ENCODE results near the gene NOTUM.

NOTUM gene

DNA sequence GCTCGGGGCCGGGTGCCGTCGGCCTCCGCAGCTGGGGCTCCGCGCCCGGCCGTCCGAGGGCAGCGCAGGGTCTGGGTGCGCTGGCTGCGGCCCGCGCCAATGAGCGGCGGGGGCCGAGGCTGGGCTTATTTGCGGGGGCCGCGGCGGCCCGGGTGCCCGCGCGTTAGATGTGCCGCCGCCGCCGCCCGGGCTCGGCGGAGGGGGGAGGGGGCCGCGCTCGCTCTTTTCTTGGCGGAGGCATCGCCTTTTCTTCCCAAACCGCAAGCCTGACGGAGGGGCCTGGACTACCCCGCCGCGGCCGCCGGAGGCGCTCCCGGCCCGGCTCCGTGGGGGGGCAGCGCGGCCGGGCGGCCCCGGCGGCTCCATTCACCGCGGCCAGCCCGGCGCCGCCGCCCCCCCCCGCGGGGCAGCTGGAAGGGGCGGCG is at the start of gene NOTUM:
TSS of gene NOTUM (minus strand) at position 101 of the 425 bp plus-strand sequence. CDS start 278 bp downstream, outside the sequence.
- DNase-seq (ENCODE audit: low read depth in 2 of 3, low spot score in 1 of 3) = no peak

- no peak for DNase-seq (ENCODE audit: low read depth in 2 of 3, low spot score in 1 of 3)
Observed at GRCh38 chr17:82009413-82009812, 48.4 kb upstream of the NOTUM start.

DNA sequence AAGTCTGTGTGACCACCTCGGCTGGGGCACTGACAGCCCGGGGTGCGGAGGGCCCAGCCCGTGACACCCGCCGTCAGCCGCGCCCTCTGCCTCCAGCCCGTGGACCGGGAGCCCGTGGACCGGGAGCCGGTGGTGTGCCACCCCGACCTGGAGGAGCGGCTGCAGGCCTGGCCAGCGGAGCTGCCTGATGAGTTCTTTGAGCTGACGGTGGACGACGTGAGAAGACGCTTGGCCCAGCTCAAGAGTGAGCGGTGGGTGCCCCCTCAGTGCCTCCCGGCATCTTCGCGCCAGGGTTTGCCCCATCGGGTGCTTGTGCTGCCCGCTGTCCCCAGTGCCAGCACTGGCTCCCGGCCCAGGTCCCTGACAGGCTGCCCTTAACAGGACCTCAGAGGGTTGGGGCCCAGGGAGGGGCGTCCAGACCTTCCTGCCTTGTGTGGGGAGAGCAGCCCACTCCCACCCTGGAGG is 48.0 kb upstream of the NOTUM start:
- DNase-seq (ENCODE audit: low read depth in 2 of 3, low spot score in 1 of 3) = no peak

- no peak for DNase-seq (ENCODE audit: low read depth in 2 of 3, low spot score in 1 of 3)
Observed at GRCh38 chr17:82008258-82008940, 47.4 kb upstream of the NOTUM start.

GRCh38 chr17:82007495-82008257 is 46.7 kb upstream of the NOTUM start:
- DNase-seq (ENCODE audit: low read depth in 2 of 3, low spot score in 1 of 3) = no peak

GRCh38 chr17:82007228-82007494 is 46.2 kb upstream of the NOTUM start:
- no peak for DNase-seq (ENCODE audit: low read depth in 2 of 3, low spot score in 1 of 3)

GRCh38 chr17:82006468-82007227 is 45.7 kb upstream of the NOTUM start:
- no peak for DNase-seq (ENCODE audit: low read depth in 2 of 3, low spot score in 1 of 3)

DNA sequence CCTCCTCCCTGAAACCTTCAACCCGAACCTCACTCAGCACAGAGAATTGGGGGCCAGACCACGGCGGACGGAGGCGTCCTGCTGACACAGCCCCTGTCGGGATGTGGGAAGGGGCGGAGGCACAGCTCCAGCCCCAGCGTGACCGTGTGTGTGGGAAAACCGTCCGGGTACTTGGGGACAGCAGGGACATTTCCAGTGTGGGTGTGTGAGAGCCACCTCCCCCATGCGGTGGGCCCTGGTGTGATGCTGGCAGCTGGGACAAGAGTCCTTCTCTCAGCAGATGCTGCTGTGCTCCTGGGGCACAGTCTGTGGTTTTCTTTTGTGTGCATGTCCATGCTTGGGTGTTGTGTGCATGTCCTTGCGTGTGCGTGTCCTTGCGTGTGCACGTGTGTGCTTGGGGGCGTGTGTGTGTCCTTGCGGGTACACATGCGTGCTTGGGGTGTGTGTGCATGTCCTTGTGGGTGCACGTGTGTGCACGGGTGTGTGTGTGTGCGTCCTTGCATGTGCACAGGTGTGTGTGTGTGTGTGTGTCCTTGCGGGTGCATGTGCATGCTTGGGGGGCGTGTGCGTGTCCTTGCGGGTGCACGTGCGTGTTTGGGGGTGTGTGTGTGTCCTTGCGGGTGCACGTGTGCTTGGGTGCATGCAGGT is 44.8 kb upstream of the NOTUM start:
- no peak for DNase-seq (ENCODE audit: low read depth in 2 of 3, low spot score in 1 of 3)

DNA sequence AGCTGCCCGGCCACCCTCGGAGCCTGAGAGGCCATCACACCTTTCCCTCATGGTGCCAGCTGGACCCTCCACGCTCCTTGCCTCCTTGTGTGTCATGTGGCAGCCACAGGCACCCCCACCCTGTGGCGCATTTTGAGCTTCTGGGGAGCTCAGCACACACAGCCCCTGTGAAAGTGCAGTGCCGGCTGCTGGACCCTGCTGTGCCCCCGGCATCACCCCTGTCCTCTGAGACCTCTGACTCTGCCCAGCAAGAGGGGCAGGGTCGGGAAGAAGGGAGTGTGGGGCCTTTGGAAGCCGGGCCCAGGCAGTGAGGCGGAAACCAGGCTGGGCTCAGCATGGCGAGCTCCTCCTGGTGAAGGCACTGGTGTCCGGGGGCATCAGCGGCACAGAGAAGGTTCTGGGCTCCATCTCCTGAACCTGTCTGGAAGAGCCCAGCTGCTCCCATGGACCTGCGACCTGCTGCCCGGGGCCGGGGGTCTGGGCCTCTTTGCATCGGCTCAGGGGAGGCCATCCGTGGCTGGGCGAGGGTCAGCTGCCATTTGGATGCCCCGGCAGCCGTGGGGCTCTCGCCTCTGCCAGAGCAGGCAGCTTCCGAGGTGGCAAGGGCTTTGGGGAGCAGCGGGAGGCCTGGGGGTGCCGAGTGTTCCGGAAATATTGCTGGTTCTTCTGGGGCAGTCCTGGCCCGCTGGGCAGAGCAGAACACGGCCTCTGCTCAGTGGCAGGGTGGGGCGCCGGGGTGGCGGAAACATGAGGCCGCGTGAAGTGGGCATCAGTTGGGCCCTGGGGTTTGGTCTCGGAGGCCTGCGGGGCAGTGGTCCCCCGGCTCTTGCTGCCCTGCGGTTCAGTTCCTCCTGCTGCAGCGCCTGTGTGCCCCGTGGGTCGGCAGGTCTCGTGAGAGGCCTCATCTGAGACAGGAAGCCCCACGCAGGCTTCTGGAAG is 43.8 kb upstream of the NOTUM start:
- DNase-seq (ENCODE audit: low read depth in 2 of 3, low spot score in 1 of 3) = no peak

GRCh38 chr17:82003411-82004381 is 42.7 kb upstream of the NOTUM start:
- peak in 1 of 3 donors; percentile 56 for DNase-seq (ENCODE audit: low read depth in 2 of 3, low spot score in 1 of 3)

DNA sequence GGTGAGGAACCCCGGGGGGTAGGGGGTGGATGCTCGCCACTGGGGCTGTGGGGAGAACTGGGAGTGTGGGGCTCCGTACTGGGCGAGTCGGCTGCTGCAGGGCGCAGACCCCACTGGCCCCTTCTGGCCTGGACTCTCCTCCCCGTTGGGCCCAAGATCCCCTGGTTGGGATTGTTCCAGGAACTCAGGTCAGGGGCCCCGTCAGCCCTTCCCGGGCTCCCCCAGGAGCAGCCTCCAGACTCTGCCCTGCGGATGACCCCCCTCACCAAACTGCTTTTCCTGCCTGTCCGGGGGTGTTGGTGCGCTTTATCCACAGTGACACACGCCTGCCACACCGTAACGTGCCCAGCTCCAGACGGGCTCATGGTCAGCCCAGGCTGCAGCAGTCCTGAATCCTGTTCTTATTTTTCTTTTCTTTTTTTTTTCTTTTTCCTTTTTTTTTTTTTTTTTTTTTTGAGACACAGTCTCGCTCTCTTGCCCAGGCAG is 40.6 kb upstream of the NOTUM start:
- DNase-seq (ENCODE audit: low read depth in 2 of 3, low spot score in 1 of 3) = no peak

DNA sequence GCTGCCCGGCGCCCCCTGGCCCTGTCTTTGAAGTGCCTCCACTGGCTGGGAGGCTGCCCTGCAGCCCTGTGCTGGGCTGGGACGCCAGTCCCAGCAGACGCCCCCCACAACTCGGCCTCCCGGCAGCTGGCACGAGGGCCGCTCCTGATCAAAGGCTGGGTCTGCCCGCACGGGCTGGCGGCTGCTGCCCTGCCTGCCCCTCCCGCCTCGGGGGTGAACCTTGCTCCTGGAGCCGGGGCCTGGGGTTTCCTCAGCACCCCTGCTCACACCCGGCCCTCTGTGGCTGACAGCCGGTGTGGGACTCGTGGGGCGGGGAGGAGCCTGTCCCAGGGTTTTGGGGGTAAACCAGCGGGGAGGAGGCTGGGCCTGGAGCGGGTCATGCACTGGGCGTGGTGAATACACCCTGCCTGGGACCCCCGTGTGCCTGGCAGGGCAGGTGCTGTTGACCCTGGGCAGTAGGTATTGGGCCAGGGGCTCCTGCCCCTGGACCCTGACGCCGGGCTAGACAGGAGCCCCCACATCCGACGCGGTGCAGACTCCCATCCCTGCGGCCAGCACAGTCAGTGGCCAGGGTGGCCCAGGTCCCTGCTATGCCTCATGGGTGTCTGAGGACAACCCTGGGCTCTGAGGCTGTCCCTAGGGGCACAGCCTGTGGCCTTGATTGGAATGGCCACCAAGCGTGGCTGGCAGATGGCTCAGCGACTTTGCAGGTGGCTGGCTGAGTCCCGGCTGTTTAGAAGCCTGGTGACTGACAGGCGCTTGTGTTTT is 40.0 kb upstream of the NOTUM start:
- no peak for DNase-seq (ENCODE audit: low read depth in 2 of 3, low spot score in 1 of 3)

- no peak for DNase-seq (ENCODE audit: low read depth in 2 of 3, low spot score in 1 of 3)
Observed at GRCh38 chr17:81999976-82000802, 39.2 kb upstream of the NOTUM start.

GRCh38 chr17:81999587-81999975 is 38.6 kb upstream of the NOTUM start:
- no peak for DNase-seq (ENCODE audit: low read depth in 2 of 3, low spot score in 1 of 3)

GRCh38 chr17:81998691-81999438 is 37.9 kb upstream of the NOTUM start:
- no peak for DNase-seq (ENCODE audit: low read depth in 2 of 3, low spot score in 1 of 3)

- no peak for DNase-seq (ENCODE audit: low read depth in 2 of 3, low spot score in 1 of 3)
Observed at GRCh38 chr17:81998212-81998611, 37.2 kb upstream of the NOTUM start.
